T-helper 17 cell (primary cell): Measurements from ENCODE around the gene FREM2. TPM values are rescaled to one million over a fixed set of nuclear protein-coding genes. Genes with fewer than 3 reads are reported as not detected.

Source experiments
- ATAC-seq: fragments of 150-1000 bp; cut with Tn5 transposase; 2 replicates; pipeline ENCODE4 v1.10.0; 2021; ENCODE audit warnings: mild to moderate bottlenecking, moderate library complexity
- DNase-seq, 3 donors: peaks; one replicate each; pipeline versions ENCODE4 v3.0.0 to v3.0.0-alpha.2; 2020 to 2021
- H3K9me3 ChIP-seq: one replicate; pipeline ENCODE4 v1.7.0; 2013; ENCODE audit warnings: low read length, mild to moderate bottlenecking; ENCODE audit not compliant: control insufficient read depth, poor library complexity, severe bottlenecking
- H3K27ac Mint-ChIP-seq: one replicate; pipeline ENCODE4 v1.8.0; 2022; ENCODE audit warnings: mild to moderate bottlenecking, moderate library complexity, mixed read lengths
- H3K27me3 Mint-ChIP-seq: one replicate; pipeline ENCODE4 v1.8.0; 2022; ENCODE audit warnings: mixed read lengths
- H3K36me3 Mint-ChIP-seq: one replicate; pipeline ENCODE4 v1.8.0; 2022; ENCODE audit warnings: low read depth, mixed read lengths
- H3K4me1 Mint-ChIP-seq: one replicate; pipeline ENCODE4 v1.8.0; 2022; ENCODE audit warnings: mild to moderate bottlenecking, mixed read lengths
- H3K4me3 Mint-ChIP-seq: one replicate; pipeline ENCODE4 v1.8.0; 2022; ENCODE audit warnings: mild to moderate bottlenecking, moderate library complexity, mixed read lengths
- total RNA-seq, 4 donors: library from RNA in 2 of 4; stranded (reverse) in 2 of 4; gene quantifications; one replicate each; pipeline ENCODE4 v1.2.3 and lab custom pipeline; 2022 to 2026

Gene FREM2
- total RNA-seq, 2 donors from 2014 or later, result not detected

DNA sequence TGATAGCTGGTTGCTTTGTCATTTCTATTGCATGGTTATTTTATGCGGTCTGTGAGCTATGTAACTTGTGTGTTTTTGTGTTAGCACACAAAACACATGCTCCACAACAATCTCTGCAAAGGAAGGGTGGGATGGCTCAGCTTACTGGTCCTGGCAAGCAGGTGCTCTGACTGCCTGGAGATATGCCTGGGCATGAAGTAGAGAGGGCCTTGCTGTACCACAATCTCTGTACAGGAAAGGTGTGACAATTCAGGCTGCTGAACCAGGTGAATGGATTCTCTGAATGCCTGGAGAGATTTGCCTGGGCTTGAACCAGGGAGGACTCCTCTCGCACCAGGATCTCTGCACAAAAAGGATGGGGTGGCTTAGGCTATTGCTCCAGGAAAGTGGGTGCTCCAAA is 234.2 kb downstream of the FREM2 start:
- peaks cover 75% of the 10 kb centered on the region for H3K27me3 Mint-ChIP-seq
- H3K4me3 Mint-ChIP-seq, result no peak overlapping the region

DNA sequence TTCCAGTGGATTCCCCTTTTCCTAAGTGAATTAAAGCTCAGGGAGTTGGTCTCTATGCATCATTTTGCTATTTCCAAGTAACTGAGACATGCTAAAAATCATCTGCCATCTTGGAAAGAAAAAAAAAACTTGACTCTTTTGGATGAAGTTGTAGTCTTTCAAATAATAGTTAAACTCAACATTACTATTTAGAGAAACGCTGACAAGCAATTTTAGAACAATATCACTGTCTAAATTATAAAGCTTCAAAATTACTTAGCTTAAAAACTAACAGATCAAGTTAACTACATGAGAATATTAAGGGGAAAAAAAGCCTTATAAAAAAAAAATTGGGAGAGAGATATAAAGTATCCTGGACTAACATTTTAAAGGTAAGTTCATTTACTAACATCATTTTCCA is 235.3 kb downstream of the FREM2 start:
- Mint-ChIP-seq H3K27ac (no peak overlapping the region), H3K27me3 (peaks cover 82% of the 10 kb centered on the region), H3K4me3 (no peak overlapping the region), H3K4me1 (no peaks in the 10 kb centered on the region), H3K36me3 (no peaks in the 10 kb centered on the region)
- ATAC-seq (no peak), DNase-seq (no peak)
- H3K9me3 ChIP-seq, result no peaks in the 10 kb centered on the region

More for the DNA sequence above, 234.2 kb downstream of the FREM2 start:
- ATAC-seq (no peak), DNase-seq (no peak)
- no peak overlapping the region for H3K27ac Mint-ChIP-seq
- H3K9me3 ChIP-seq, result no peaks in the 10 kb centered on the region
- no peaks in the 10 kb centered on the region for H3K36me3 Mint-ChIP-seq
- H3K4me1 Mint-ChIP-seq, result no peaks in the 10 kb centered on the region

DNA sequence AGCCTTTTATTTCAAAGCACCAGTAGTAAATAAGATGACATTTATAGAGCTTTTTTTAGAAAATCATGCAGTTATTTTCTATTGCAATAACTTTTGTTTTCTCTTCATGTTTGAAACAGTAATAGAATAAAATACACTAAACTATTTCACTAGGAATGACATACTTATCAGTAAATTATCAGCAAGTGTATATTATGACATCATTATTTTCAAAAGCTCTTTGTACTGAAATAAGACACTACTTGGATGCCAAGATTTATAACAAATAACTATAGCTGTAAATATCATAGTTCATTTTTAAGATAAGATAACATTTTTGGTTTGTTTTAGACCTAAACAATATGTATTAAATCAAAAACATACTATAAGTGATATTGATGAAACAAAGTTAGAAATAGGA is 246.9 kb downstream of the FREM2 start:
- no peaks in the 10 kb centered on the region for H3K36me3 Mint-ChIP-seq
- no peak overlapping the region for H3K27ac Mint-ChIP-seq
- DNase-seq, result no peak
- no peak for ATAC-seq
- H3K9me3 ChIP-seq, result no peaks in the 10 kb centered on the region
- H3K27me3 Mint-ChIP-seq, result peaks cover 30% of the 10 kb centered on the region
- no peaks in the 10 kb centered on the region for H3K4me1 Mint-ChIP-seq
- no peak overlapping the region for H3K4me3 Mint-ChIP-seq
